T-helper 1 cell treated with Interleukin-12 subunit alpha and Interleukin-12 subunit beta and Interleukin-4 antibody, amounts not matched to agents 30 μg/mL and 1 μg/mL, for 36 hours (primary cell): ENCODE data around the gene GPR15.
"Not testable (repeated sequence)": the region's sequence is repeated elsewhere in the genome, so short reads cannot be mapped to it uniquely, and the experiment has no call there.

Experiments
- H3K27ac Mint-ChIP-seq: one replicate; pipeline ENCODE4 v1.8.0; 2021; ENCODE audit warnings: mild to moderate bottlenecking, mixed read lengths
- H3K27me3 Mint-ChIP-seq: one replicate; pipeline ENCODE4 v1.8.0; 2021; ENCODE audit warnings: low read depth, mixed read lengths
- H3K36me3 Mint-ChIP-seq: one replicate; pipeline ENCODE4 v1.8.0; 2021; ENCODE audit warnings: low read depth, mixed read lengths
- H3K4me1 Mint-ChIP-seq: one replicate; pipeline ENCODE4 v1.8.0; 2021; ENCODE audit warnings: low read depth, mixed read lengths
- H3K4me3 Mint-ChIP-seq: one replicate; pipeline ENCODE4 v1.8.0; 2021; ENCODE audit warnings: mild to moderate bottlenecking, moderate library complexity, mixed read lengths
- H3K9me3 Mint-ChIP-seq: one replicate; pipeline ENCODE4 v1.8.0; 2021; ENCODE audit warnings: mixed read lengths

The GPR15 gene

GRCh38 chr3:98558100-98558827 lies 26.5 kb downstream of the GPR15 start:
- Mint-ChIP-seq H3K4me3 (peak overlapping the region; percentile 76), H3K27me3 (no peaks in the 10 kb centered on the region), H3K36me3 (peaks cover 30% of the 10 kb centered on the region), H3K4me1 (peaks cover 67% of the 10 kb centered on the region), H3K9me3 (no peaks in the 10 kb centered on the region), H3K27ac (peak overlapping the region; percentile 98)

GRCh38 chr3:98559769-98560168 lies 28.0 kb downstream of the GPR15 start:
- not testable (repeated sequence) for H3K4me3 Mint-ChIP-seq, H3K27me3 Mint-ChIP-seq, H3K9me3 Mint-ChIP-seq, H3K27ac Mint-ChIP-seq
- Mint-ChIP-seq H3K36me3 (peaks cover 26% of the 10 kb centered on the region), H3K4me1 (peaks cover 69% of the 10 kb centered on the region)

GRCh38 chr3:98560911-98561310 lies 29.1 kb downstream of the GPR15 start:
- Mint-ChIP-seq H3K9me3 (no peaks in the 10 kb centered on the region), H3K36me3 (peaks cover 22% of the 10 kb centered on the region), H3K27me3 (no peaks in the 10 kb centered on the region), H3K4me3 (peak overlapping the region; percentile 14), H3K27ac (peak overlapping the region; percentile 47), H3K4me1 (peaks cover 73% of the 10 kb centered on the region)

- Mint-ChIP-seq H3K27ac (peak overlapping the region; percentile 85), H3K36me3 (peaks cover 24% of the 10 kb centered on the region), H3K27me3 (no peaks in the 10 kb centered on the region), H3K9me3 (no peaks in the 10 kb centered on the region), H3K4me3 (peak overlapping the region; percentile 14), H3K4me1 (peaks cover 71% of the 10 kb centered on the region)
These were observed 30.1 kb downstream of the GPR15 start for GRCh38 chr3:98561727-98562521.

GRCh38 chr3:98563661-98564281 lies 32.0 kb downstream of the GPR15 start:
- Mint-ChIP-seq H3K4me1 (peaks cover 69% of the 10 kb centered on the region), H3K4me3 (peak overlapping the region; percentile 61), H3K27me3 (no peaks in the 10 kb centered on the region), H3K36me3 (peaks cover 24% of the 10 kb centered on the region), H3K27ac (peak overlapping the region; percentile 97), H3K9me3 (peaks cover 5% of the 10 kb centered on the region)

GRCh38 chr3:98564282-98565005 lies 32.7 kb downstream of the GPR15 start:
- Mint-ChIP-seq H3K4me3 (peak overlapping the region; percentile 61), H3K27ac (peak overlapping the region; percentile 97), H3K27me3 (no peaks in the 10 kb centered on the region), H3K9me3 (peaks cover 10% of the 10 kb centered on the region), H3K4me1 (peaks cover 68% of the 10 kb centered on the region), H3K36me3 (peaks cover 20% of the 10 kb centered on the region)

- Mint-ChIP-seq H3K4me1 (peaks cover 70% of the 10 kb centered on the region), H3K27ac (peak overlapping the region; percentile 97), H3K9me3 (peaks cover 10% of the 10 kb centered on the region), H3K4me3 (peak overlapping the region; percentile 30), H3K27me3 (no peaks in the 10 kb centered on the region), H3K36me3 (peaks cover 18% of the 10 kb centered on the region)
These were observed 33.5 kb downstream of the GPR15 start for GRCh38 chr3:98565237-98565643.

- Mint-ChIP-seq H3K4me3 (peak overlapping the region; percentile 9), H3K27ac (peak overlapping the region; percentile 97), H3K4me1 (peaks cover 67% of the 10 kb centered on the region), H3K9me3 (peaks cover 10% of the 10 kb centered on the region), H3K27me3 (no peaks in the 10 kb centered on the region), H3K36me3 (peaks cover 16% of the 10 kb centered on the region)
These were observed 34.1 kb downstream of the GPR15 start for GRCh38 chr3:98565843-98566242.

- peak overlapping the region; percentile 1 for H3K4me3 Mint-ChIP-seq
These were observed 36.0 kb downstream of the GPR15 start for GRCh38 chr3:98567666-98568270.

GRCh38 chr3:98568402-98568801 lies 36.6 kb downstream of the GPR15 start:
- Mint-ChIP-seq H3K27me3 (no peaks in the 10 kb centered on the region), H3K27ac (peak overlapping the region; percentile 85), H3K4me3 (peak overlapping the region; percentile 58), H3K36me3 (peaks cover 16% of the 10 kb centered on the region), H3K4me1 (peaks cover 72% of the 10 kb centered on the region), H3K9me3 (peaks cover 10% of the 10 kb centered on the region)

More at GRCh38 chr3:98567666-98568270, 36.0 kb downstream of the GPR15 start:
- H3K36me3 Mint-ChIP-seq = peaks cover 16% of the 10 kb centered on the region
- peaks cover 71% of the 10 kb centered on the region for H3K4me1 Mint-ChIP-seq
- no peaks in the 10 kb centered on the region for H3K27me3 Mint-ChIP-seq
- peaks cover 10% of the 10 kb centered on the region for H3K9me3 Mint-ChIP-seq
- H3K27ac Mint-ChIP-seq = peak overlapping the region; percentile 85

- Mint-ChIP-seq H3K9me3 (peaks cover 12% of the 10 kb centered on the region), H3K27me3 (no peaks in the 10 kb centered on the region), H3K27ac (peak overlapping the region; percentile 74), H3K4me3 (peak overlapping the region; percentile 59), H3K4me1 (peaks cover 53% of the 10 kb centered on the region), H3K36me3 (peaks cover 35% of the 10 kb centered on the region)
These were observed 41.5 kb downstream of the GPR15 start for GRCh38 chr3:98573181-98573728.

- peaks cover 40% of the 10 kb centered on the region for H3K36me3 Mint-ChIP-seq
- no peak overlapping the region for H3K4me3 Mint-ChIP-seq
- H3K27me3 Mint-ChIP-seq = no peaks in the 10 kb centered on the region
- H3K27ac Mint-ChIP-seq = peak overlapping the region; percentile 56
- peaks cover 50% of the 10 kb centered on the region for H3K4me1 Mint-ChIP-seq
- peaks cover 7% of the 10 kb centered on the region for H3K9me3 Mint-ChIP-seq
These were observed 42.4 kb downstream of the GPR15 start for GRCh38 chr3:98574132-98574531.

GRCh38 chr3:98577178-98577895 lies 45.6 kb downstream of the GPR15 start:
- H3K27me3 Mint-ChIP-seq = no peaks in the 10 kb centered on the region
- H3K9me3 Mint-ChIP-seq = peaks cover 4% of the 10 kb centered on the region
- peaks cover 51% of the 10 kb centered on the region for H3K4me1 Mint-ChIP-seq
- peaks cover 55% of the 10 kb centered on the region for H3K36me3 Mint-ChIP-seq
- no peak overlapping the region for H3K4me3 Mint-ChIP-seq
- peak overlapping the region; percentile 1 for H3K27ac Mint-ChIP-seq
